Gastrocnemius medialis (tissue), 4 donors: ENCODE results near the gene RAB4B. TPM values are rescaled to one million over a fixed set of nuclear protein-coding genes. Genes with fewer than 3 reads are reported as not detected.
A peak's percentile ranks its signal among the peaks of the same experiment; 100 is the strongest.
"Not testable (repeated sequence)": the region's sequence is repeated elsewhere in the genome, so short reads cannot be mapped to it uniquely, and the experiment has no call there.

Source experiments
- ATAC-seq, 2 donors: fragments of 150-250 bp; one replicate each; pipeline ENCODE4 v1.9.1; 2016
- DNase-seq, 2 donors: peaks; one replicate each; pipeline ENCODE4 v3.0.0-alpha.2; 2019
- H3K27ac ChIP-seq, 4 donors: fragments of 200-600 bp; sonication (generic); 1 replicate in 1 of 4; 2 replicates in 3 of 4; pipeline ENCODE4 v1.5.1; 2016 to 2018; ENCODE audit warnings: mild to moderate bottlenecking in 2 of 4, moderate library complexity in 1 of 4
- H3K27me3 ChIP-seq, 3 donors: fragments of 200-600 bp; sonication (generic) in 2 of 3; 1 replicate in 1 of 3; 2 replicates in 2 of 3; pipeline versions ENCODE4 v1.5.1 to v1.6.0; 2016 to 2019; ENCODE audit warnings: mild to moderate bottlenecking in 1 of 3, moderate library complexity in 1 of 3
- H3K36me3 ChIP-seq, 2 donors: fragments of 200-600 bp; sonication (generic) in 1 of 2; one replicate each; pipeline ENCODE4 v1.5.1; 2017 to 2018
- H3K4me1 ChIP-seq, 2 donors: fragments of 200-600 bp; sonication (generic) in 1 of 2; one replicate each; pipeline ENCODE4 v1.5.1; 2016 to 2017; ENCODE audit warnings: mild to moderate bottlenecking in 2 of 2
- H3K4me3 ChIP-seq, 4 donors: fragments of 200-600 bp; sonication (generic) in 3 of 4; 1 replicate in 1 of 4; 2 replicates in 3 of 4; pipeline ENCODE4 v1.5.1; 2016 to 2019; ENCODE audit warnings: mild to moderate bottlenecking in 2 of 4
- H3K9me3 ChIP-seq, 3 donors: fragments of 200-600 bp; sonication (generic) in 2 of 3; 1 replicate in 1 of 3; 2 replicates in 2 of 3; pipeline ENCODE4 v1.5.1; 2016 to 2019
- CTCF ChIP-seq, 5 experiments: fragments of 450-650 bp in 3 of 5; fragments of 200-600 bp in 2 of 5; sonication (generic) in 2 of 5; IDR thresholded peaks in 4 of 5; conservative IDR thresholded peaks in 1 of 5; 1 replicate in 4 of 5; 2 replicates in 1 of 5; pipeline ENCODE4 v1.5.1; 2016 to 2019; ENCODE audit warnings: antibody characterized with exemption in 5 of 5, mild to moderate bottlenecking in 3 of 5, moderate library complexity in 3 of 5
- POLR2A ChIP-seq, 2 donors: fragments of 450-650 bp; IDR thresholded peaks; one replicate each; pipeline ENCODE4 v1.6.1; 2017; ENCODE audit warnings: antibody characterized with exemption in 2 of 2, mild to moderate bottlenecking in 2 of 2, moderate library complexity in 2 of 2
- in situ Hi-C, 4 donors: fragments of 200-750 bp; cut with MboI; loops; one replicate each; pipeline versions ENCODE4 v1.15.0 to v1.8.0; 2017; ENCODE audit warnings: low sequenced_read_pairs in 4 of 4
- intact Hi-C: fragments of 100-400 bp; cut with DNase I; formaldehyde crosslinking; loops from one replicate; pipeline ENCODE4 v1.15.1; 2023; ENCODE audit warnings: low total_unique reads
- total RNA-seq, 4 donors: library from RNA; depleted of rRNA; stranded (reverse); fragments of >200 nt; gene quantifications; one replicate each; pipeline versions ENCODE4 v1.1.0 to v1.2.3, GENCODE V29; 2016

Gene RAB4B
- total RNA-seq, 4 donors from 2014 or later, result 14.9 to 27.2 (median 19.7) TPM

DNA sequence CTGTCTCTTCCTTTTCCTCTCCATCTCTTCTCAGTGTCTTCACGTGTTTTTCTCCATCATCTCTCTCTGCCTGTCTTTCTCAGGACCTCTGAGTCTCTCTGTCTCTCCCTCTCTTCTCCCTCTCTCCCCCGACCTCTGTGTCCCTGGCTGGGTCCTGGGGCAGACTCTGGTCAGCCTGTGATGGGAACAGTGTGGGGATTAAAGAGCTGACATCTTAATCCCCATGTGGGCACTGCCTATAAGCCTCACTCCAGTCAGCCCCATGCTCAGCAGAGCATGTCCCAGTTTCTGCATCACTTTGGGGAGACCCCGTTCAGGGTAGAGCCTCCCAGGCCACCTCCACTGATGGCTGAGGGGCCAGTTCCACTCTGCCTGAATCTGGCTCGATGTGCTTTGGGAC lies 37.2 kb downstream of the RAB4B start:
- Histone ChIP-seq H3K36me3 (no peaks in the 10 kb centered on the region), H3K27me3 (no peaks in the 10 kb centered on the region), H3K4me3 (no peak overlapping the region), H3K9me3 (no peaks in the 10 kb centered on the region), H3K4me1 (peaks cover 25 to 29% of the 10 kb centered on the region in 2 donors), H3K27ac (no peak overlapping the region)
- intact Hi-C loops (no loop called here), in situ Hi-C loops (loop anchor here in 2 of 4 donors (5.0 to 10.0 kb wide), 2 partner anchors 60 to 153 kb away; partner anchors contain the start of genes ACTMAP (in 1 of the 2) and SNRPA (in 1 of the 2))
- no peak for TF ChIP-seq CTCF (IDR thresholded peaks at IDR 0.05 in 4 of 5, conservative IDR thresholded peaks at IDR 0.05 in 1 of 5)
- TF ChIP-seq POLR2A (IDR thresholded peaks at IDR 0.05), result no peak
- DNase-seq, result no peak
- ATAC-seq, result no peak

- H3K36me3 ChIP-seq, H3K9me3 ChIP-seq, H3K27me3 ChIP-seq: not testable (repeated sequence)
- Histone ChIP-seq H3K4me3 (peak overlapping the region in 3 of 4 donors; percentile 17 to 53 (median 23)), H3K4me1 (peaks cover 15 to 23% of the 10 kb centered on the region in 2 donors), H3K27ac (peak overlapping the region in 2 of 4 donors; percentile 41 to 59)
- peak in 1 of 5 experiments; percentile 25 for TF ChIP-seq CTCF (IDR thresholded peaks at IDR 0.05 in 4 of 5, conservative IDR thresholded peaks at IDR 0.05 in 1 of 5)
- intact Hi-C loops (loop anchor here (1.0 kb wide), 1 partner anchor 156 kb away; no protein-coding TSS in a partner anchor), in situ Hi-C loops (loop anchor here in 2 of 4 donors (5.0 to 10.0 kb wide), 2 partner anchors 64 to 156 kb away; partner anchors contain the start of genes ACTMAP (in 1 of the 2) and SNRPA (in 1 of the 2))
- DNase-seq (peak in 1 of 2 donors; percentile 59), ATAC-seq (peak in 1 of 2 donors; percentile 51)
Measured at GRCh38 chr19:40818480-40819399, 40.7 kb downstream of the RAB4B start.

DNA sequence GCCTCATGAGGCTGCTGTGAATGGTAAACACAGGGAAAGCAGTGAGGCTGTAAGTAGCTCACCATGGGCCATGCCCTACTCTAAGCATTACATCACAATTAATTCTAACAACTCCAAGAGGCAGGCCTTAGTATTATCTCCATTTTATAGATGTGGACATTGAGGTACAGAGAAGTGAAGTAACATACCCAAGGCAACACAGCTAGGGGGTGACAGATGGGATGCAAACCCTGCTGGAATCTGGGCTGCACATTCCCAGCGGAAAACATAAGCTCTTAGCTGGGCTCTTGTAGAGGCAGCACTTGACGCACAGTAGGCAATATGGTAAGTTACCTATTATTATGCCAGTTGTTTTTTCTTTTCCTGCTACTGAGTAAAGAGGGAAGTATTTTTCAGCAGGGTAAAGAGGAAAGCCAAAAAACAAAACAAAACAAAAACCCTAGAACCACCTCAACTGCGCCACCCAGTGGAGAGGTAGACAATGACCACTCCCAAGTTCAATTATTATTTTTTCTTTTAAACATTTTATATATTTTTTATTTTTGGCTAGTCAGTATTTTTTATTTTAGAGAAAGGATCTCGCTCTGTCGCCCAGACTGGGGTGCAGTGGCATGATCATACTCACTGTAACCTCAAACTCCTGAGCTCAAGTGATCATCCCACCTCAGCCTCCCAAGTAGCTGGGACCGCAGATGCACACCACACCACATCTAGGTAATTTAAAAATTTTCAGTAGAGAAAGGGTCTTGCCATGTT lies 41.6 kb downstream of the RAB4B start:
- H3K36me3 ChIP-seq, DNase-seq, H3K27me3 ChIP-seq, H3K4me3 ChIP-seq, H3K9me3 ChIP-seq: not testable (repeated sequence)
- TF ChIP-seq CTCF (IDR thresholded peaks at IDR 0.05 in 4 of 5, conservative IDR thresholded peaks at IDR 0.05 in 1 of 5), result peak; percentile 70 to 86 (median 82)
- H3K4me1 ChIP-seq, result peaks cover 15 to 23% of the 10 kb centered on the region in 2 donors
- ATAC-seq, result peak; percentile 42 to 66
- in situ Hi-C loops (loop anchor here (5.0 to 10.0 kb wide), 3 partner anchors 65 to 165 kb away; partner anchors contain the start of genes ACTMAP (in 1 of the 4) and SNRPA (in 1 of the 4)), intact Hi-C loops (loop anchor here (1.0 kb wide), 1 partner anchor 157 kb away; no protein-coding TSS in a partner anchor)
- H3K27ac ChIP-seq, result peak overlapping the region in 2 of 4 donors; percentile 57 to 60

DNA sequence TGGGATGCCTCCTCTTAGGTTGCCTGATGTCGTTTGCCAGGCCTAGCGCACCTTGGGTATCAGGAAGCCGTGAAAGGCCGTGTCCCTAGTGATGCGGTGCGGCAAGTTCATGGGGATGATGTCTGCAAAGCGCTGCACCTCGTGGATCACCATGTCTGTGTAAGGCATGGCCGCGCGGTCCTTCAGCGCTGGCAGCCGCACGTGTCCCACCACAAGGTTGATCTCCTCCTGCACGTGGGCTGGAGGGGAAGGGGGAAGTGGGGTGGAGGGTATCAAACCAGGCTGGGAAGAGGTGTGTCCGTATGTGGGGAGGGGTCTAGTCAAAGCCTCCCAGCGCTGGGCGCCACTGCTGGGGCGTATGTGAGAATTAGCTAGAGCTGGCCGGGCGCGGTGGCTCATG lies 44.1 kb downstream of the RAB4B start:
- Histone ChIP-seq H3K27ac (no peak overlapping the region), H3K4me1 (peaks cover 15 to 23% of the 10 kb centered on the region in 2 donors), H3K4me3 (no peak overlapping the region), H3K27me3 (no peaks in the 10 kb centered on the region), H3K36me3 (no peaks in the 10 kb centered on the region), H3K9me3 (no peaks in the 10 kb centered on the region)
- ATAC-seq, result no peak
- no peak for DNase-seq
- in situ Hi-C loops, result loop anchor here in 3 of 4 donors (5.0 to 10.0 kb wide), 2 partner anchors 160 to 167 kb away; no protein-coding TSS in a partner anchor
- TF ChIP-seq CTCF (IDR thresholded peaks at IDR 0.05 in 4 of 5, conservative IDR thresholded peaks at IDR 0.05 in 1 of 5) (no peak), POLR2A (IDR thresholded peaks at IDR 0.05) (no peak)
- intact Hi-C loops, result no loop called here

GRCh38 chr19:40822704-40823553 lies 44.9 kb downstream of the RAB4B start:
- DNase-seq, H3K36me3 ChIP-seq, H3K9me3 ChIP-seq, H3K4me3 ChIP-seq, ATAC-seq, intact Hi-C loops, H3K27me3 ChIP-seq: not testable (repeated sequence)
- peaks cover 15 to 23% of the 10 kb centered on the region in 2 donors for H3K4me1 ChIP-seq
- in situ Hi-C loops, result loop anchor here in 3 of 4 donors (5.0 to 10.0 kb wide), 2 partner anchors 161 to 168 kb away; no protein-coding TSS in a partner anchor
- H3K27ac ChIP-seq, result peak overlapping the region in 1 of 4 donors; percentile 24

GRCh38 chr19:40824916-40825315 lies 46.9 kb downstream of the RAB4B start:
- DNase-seq, H3K4me3 ChIP-seq, H3K27ac ChIP-seq, H3K27me3 ChIP-seq, H3K4me1 ChIP-seq, intact Hi-C loops, H3K36me3 ChIP-seq, H3K9me3 ChIP-seq, ATAC-seq: not testable (repeated sequence)
- in situ Hi-C loops, result loop anchor here in 3 of 4 donors (5.0 to 10.0 kb wide), 2 partner anchors 163 to 170 kb away; no protein-coding TSS in a partner anchor
